Measurements from ENCODE around the gene STAT3.

STAT3 gene

GRCh38 chr17:42274253-42274542 is 114.0 kb downstream of the STAT3 start:
- H3K36me3 ChIP-seq (ENCODE audit: low read length), result no peaks in the 10 kb centered on the region
- no peak overlapping the region for H3K27ac ChIP-seq (ENCODE audit: low read depth, low read length)
- no peak overlapping the region for H3K4me3 ChIP-seq (ENCODE audit: insufficient read depth, low read length, poor library complexity, severe bottlenecking)
- H3F3A ChIP-seq (ENCODE audit: insufficient read depth), result no peaks in the 10 kb centered on the region
- no peaks in the 10 kb centered on the region for H3K9me3 ChIP-seq (ENCODE audit: insufficient read depth, low read length)
- H3K79me2 ChIP-seq (ENCODE audit: insufficient read depth, low read length), result no peaks in the 10 kb centered on the region; the same call in 1 of the 2 replicates
- no peaks in the 10 kb centered on the region for H3K9me2 ChIP-seq (replicated peaks; ENCODE audit: insufficient read depth, low read length)
- no peaks in the 10 kb centered on the region for H4K20me1 ChIP-seq (ENCODE audit: low read depth, low read length)
- peak overlapping the region; percentile 81 for H3K4me2 ChIP-seq (ENCODE audit: low read depth, low read length, poor library complexity, severe bottlenecking)
- no peak overlapping the region for H3K9ac ChIP-seq (ENCODE audit: low read length)
- H3K27me3 ChIP-seq (ENCODE audit: low read length), result no peaks in the 10 kb centered on the region
- H2AFZ ChIP-seq (ENCODE audit: low read depth, low read length, severe bottlenecking), result no peak overlapping the region
- no peak for TF ChIP-seq EZH2phosphoT487 (conservative IDR thresholded peaks at IDR 0.05; ENCODE audit: low read length)
- TF ChIP-seq CTCF (IDR thresholded peaks at IDR 0.05; ENCODE audit: insufficient read depth, low read length, poor library complexity, severe bottlenecking), result no peak

GRCh38 chr17:42273474-42274252 is 114.6 kb downstream of the STAT3 start:
- H3K79me2 ChIP-seq (ENCODE audit: insufficient read depth, low read length), result no peaks in the 10 kb centered on the region; the same call in 1 of the 2 replicates
- no peak overlapping the region for H3K9ac ChIP-seq (ENCODE audit: low read length)
- H3F3A ChIP-seq (ENCODE audit: insufficient read depth), result no peaks in the 10 kb centered on the region
- no peaks in the 10 kb centered on the region for H3K9me2 ChIP-seq (replicated peaks; ENCODE audit: insufficient read depth, low read length)
- no peaks in the 10 kb centered on the region for H3K36me3 ChIP-seq (ENCODE audit: low read length)
- no peaks in the 10 kb centered on the region for H4K20me1 ChIP-seq (ENCODE audit: low read depth, low read length)
- H3K27me3 ChIP-seq (ENCODE audit: low read length), result no peaks in the 10 kb centered on the region
- H3K4me2 ChIP-seq (ENCODE audit: low read depth, low read length, poor library complexity, severe bottlenecking), result no peak overlapping the region
- no peaks in the 10 kb centered on the region for H3K9me3 ChIP-seq (ENCODE audit: insufficient read depth, low read length)
- H3K27ac ChIP-seq (ENCODE audit: low read depth, low read length), result no peak overlapping the region
- no peak overlapping the region for H2AFZ ChIP-seq (ENCODE audit: low read depth, low read length, severe bottlenecking)
- no peak overlapping the region for H3K4me3 ChIP-seq (ENCODE audit: insufficient read depth, low read length, poor library complexity, severe bottlenecking)
- TF ChIP-seq EZH2phosphoT487 (conservative IDR thresholded peaks at IDR 0.05; ENCODE audit: low read length), result no peak
- TF ChIP-seq CTCF (IDR thresholded peaks at IDR 0.05; ENCODE audit: insufficient read depth, low read length, poor library complexity, severe bottlenecking), result no peak

- H3K27ac ChIP-seq (ENCODE audit: low read depth, low read length), result no peak overlapping the region
Observed at GRCh38 chr17:42272162-42272907, 115.9 kb downstream of the STAT3 start.

More at GRCh38 chr17:42272162-42272907, 115.9 kb downstream of the STAT3 start:
- H3K79me2 ChIP-seq (ENCODE audit: insufficient read depth, low read length), result no peaks in the 10 kb centered on the region; the same call in 1 of the 2 replicates
- no peaks in the 10 kb centered on the region for H4K20me1 ChIP-seq (ENCODE audit: low read depth, low read length)
- H3K9ac ChIP-seq (ENCODE audit: low read length), result no peak overlapping the region
- H3F3A ChIP-seq (ENCODE audit: insufficient read depth), result no peaks in the 10 kb centered on the region
- H3K36me3 ChIP-seq (ENCODE audit: low read length), result no peaks in the 10 kb centered on the region
- H3K9me3 ChIP-seq (ENCODE audit: insufficient read depth, low read length), result no peaks in the 10 kb centered on the region
- no peak overlapping the region for H3K4me3 ChIP-seq (ENCODE audit: insufficient read depth, low read length, poor library complexity, severe bottlenecking)
- no peaks in the 10 kb centered on the region for H3K9me2 ChIP-seq (replicated peaks; ENCODE audit: insufficient read depth, low read length)
- no peak overlapping the region for H2AFZ ChIP-seq (ENCODE audit: low read depth, low read length, severe bottlenecking)
- no peak for TF ChIP-seq CTCF (IDR thresholded peaks at IDR 0.05; ENCODE audit: insufficient read depth, low read length, poor library complexity, severe bottlenecking)
- TF ChIP-seq EZH2phosphoT487 (conservative IDR thresholded peaks at IDR 0.05; ENCODE audit: low read length), result no peak
- no peak overlapping the region for H3K4me2 ChIP-seq (ENCODE audit: low read depth, low read length, poor library complexity, severe bottlenecking)
- no peaks in the 10 kb centered on the region for H3K27me3 ChIP-seq (ENCODE audit: low read length)

All from SU-DHL-6 (cell line).